GM18526 (cell line): ENCODE results near the gene RABEP1.

Experiments
- POLR2A ChIP-seq: IDR thresholded peaks from 3 replicates; pipeline ENCODE4 v1.6.1; 2011; ENCODE audit not compliant: insufficient read length; ENCODE audit errors: extremely low read depth

RABEP1 gene

GRCh38 chr17:5281814-5282641 lies at the start of gene RABEP1:
Gene RABEP1, plus strand, starts transcription at chr17:5282284. Its CDS starts 203 bp downstream, at chr17:5282487.
- peak; percentile 85 for TF ChIP-seq POLR2A

GRCh38 chr17:5234645-5235576 lies 47.2 kb upstream of the RABEP1 start, which contains the start of gene SCIMP:
Gene SCIMP, minus strand, starts transcription at chr17:5234860. Its CDS starts 105 bp downstream, at chr17:5234755.
- peak; percentile 75 for TF ChIP-seq POLR2A

- TF ChIP-seq POLR2A = no peak
Measured at GRCh38 chr17:5236938-5237540, 45.0 kb upstream of the RABEP1 start.

GRCh38 chr17:5237541-5238016 lies 44.5 kb upstream of the RABEP1 start:
- TF ChIP-seq POLR2A = no peak

GRCh38 chr17:5238333-5238732 lies 43.8 kb upstream of the RABEP1 start:
- no peak for TF ChIP-seq POLR2A

- no peak for TF ChIP-seq POLR2A
Measured at GRCh38 chr17:5241861-5242671, 40.0 kb upstream of the RABEP1 start.

- no peak for TF ChIP-seq POLR2A
Measured at GRCh38 chr17:5247621-5248020, 34.5 kb upstream of the RABEP1 start.

GRCh38 chr17:5248821-5249479 lies 33.1 kb upstream of the RABEP1 start:
- no peak for TF ChIP-seq POLR2A

- no peak for TF ChIP-seq POLR2A
Measured at GRCh38 chr17:5249615-5250014, 32.5 kb upstream of the RABEP1 start.

- no peak for TF ChIP-seq POLR2A
Measured at GRCh38 chr17:5254414-5254813, 27.7 kb upstream of the RABEP1 start.

- no peak for TF ChIP-seq POLR2A
Measured at GRCh38 chr17:5254903-5255521, 27.1 kb upstream of the RABEP1 start.

- no peak for TF ChIP-seq POLR2A
Measured at GRCh38 chr17:5257124-5257523, 25.0 kb upstream of the RABEP1 start.

- TF ChIP-seq POLR2A = no peak
Measured at GRCh38 chr17:5260542-5260941, 21.5 kb upstream of the RABEP1 start.
